ENCODE measurements around the gene ADORA2B. TPM values are rescaled to one million over a fixed set of nuclear protein-coding genes. Genes with fewer than 3 reads are reported as not detected.

The ADORA2B gene
- total RNA-seq, 4 donors from 2014 or later: 41.4 to 68.9 (median 52.0) TPM

DNA sequence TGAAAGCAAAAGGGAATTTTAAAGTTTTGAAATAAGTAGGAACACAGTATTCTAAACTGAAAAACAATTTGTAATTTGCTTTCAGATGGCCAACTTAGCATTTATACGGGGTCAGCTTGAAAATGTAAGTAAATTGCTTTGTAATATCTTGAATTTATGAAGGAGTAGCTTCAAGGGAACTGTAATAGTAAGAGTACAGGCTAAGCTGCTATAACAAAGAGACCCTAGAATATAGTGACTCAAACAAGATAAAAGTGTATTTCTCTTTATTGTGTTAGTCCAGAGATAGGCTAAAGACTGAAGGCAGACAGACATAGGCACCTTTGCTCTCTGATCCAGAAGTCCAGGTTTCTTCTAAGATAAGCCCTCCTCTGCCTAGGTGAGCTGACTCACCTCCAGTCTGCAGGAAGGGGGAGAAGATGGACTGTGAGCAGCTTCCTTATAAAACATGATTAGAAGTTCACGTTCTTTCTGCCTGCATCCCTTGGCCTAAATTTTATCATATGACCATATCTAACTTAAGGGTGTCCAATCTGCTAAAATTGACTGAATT is 57.9 kb downstream of the ADORA2B start:
- WGBS, 2 donors (ENCODE audit: low coverage in 1 of 2): 84 to 90% methylated on average over 1 to 2 of the region's 2 CpGs
- H3K36me3 ChIP-seq: peaks cover 0 to 60% (median 29%) of the 10 kb centered on the region in 4 donors
- no peak for DNase-seq
- TF ChIP-seq POLR2AphosphoS5 (IDR thresholded peaks at IDR 0.05) (no peak), EP300 (IDR thresholded peaks at IDR 0.05; ENCODE audit: low read depth) (no peak), POLR2A (IDR thresholded peaks at IDR 0.05) (no peak)
- TF ChIP-seq, protein P1, sequence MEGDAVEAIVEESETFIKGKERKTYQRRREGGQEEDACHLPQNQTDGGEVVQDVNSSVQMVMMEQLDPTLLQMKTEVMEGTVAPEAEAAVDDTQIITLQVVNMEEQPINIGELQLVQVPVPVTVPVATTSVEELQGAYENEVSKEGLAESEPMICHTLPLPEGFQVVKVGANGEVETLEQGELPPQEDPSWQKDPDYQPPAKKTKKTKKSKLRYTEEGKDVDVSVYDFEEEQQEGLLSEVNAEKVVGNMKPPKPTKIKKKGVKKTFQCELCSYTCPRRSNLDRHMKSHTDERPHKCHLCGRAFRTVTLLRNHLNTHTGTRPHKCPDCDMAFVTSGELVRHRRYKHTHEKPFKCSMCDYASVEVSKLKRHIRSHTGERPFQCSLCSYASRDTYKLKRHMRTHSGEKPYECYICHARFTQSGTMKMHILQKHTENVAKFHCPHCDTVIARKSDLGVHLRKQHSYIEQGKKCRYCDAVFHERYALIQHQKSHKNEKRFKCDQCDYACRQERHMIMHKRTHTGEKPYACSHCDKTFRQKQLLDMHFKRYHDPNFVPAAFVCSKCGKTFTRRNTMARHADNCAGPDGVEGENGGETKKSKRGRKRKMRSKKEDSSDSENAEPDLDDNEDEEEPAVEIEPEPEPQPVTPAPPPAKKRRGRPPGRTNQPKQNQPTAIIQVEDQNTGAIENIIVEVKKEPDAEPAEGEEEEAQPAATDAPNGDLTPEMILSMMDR (IDR thresholded peaks at IDR 0.05): no peak
- no peaks in the 10 kb centered on the region for H3K9me3 ChIP-seq
- peaks cover 8 to 30% (median 14%) of the 10 kb centered on the region in 4 donors for H3K4me1 ChIP-seq
- no peaks in the 10 kb centered on the region for H3K27me3 ChIP-seq
- no peak overlapping the region for H3K4me3 ChIP-seq
- in situ Hi-C loops (cut with MboI; ENCODE audit: low pct_ligation_motif_present in 1 of 4, low pct_unique_long_range_greater_than_20kb in 1 of 4, low sequenced_read_pairs in 3 of 4): loop anchor here in 1 of 4 donors (25.0 kb wide), 1 partner anchor 110 kb away; no protein-coding TSS in a partner anchor
- intact Hi-C loops (cut with DNase I; ENCODE audit: low total_unique reads): no loop called here
- H3K27ac ChIP-seq: peak overlapping the region in 1 of 4 donors; percentile 4

DNA sequence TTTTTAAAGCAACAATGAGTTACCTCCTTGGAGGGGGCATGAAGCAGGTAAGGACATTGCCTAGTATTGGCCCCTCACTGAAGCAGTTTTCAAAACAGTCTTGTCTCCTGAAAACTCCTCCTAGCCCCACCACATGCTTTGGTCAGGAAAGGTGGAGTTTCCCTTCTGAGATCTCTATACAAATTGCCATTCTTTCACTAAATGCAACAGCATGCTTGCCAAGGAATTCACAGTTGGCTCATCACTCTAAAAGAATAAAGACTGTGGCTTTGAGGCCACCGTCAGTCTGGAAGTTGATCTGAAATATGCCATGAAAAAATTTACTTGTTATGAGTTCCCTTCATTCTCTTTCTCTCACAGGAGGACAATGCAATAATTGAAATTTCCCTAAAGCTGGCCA is 58.9 kb downstream of the ADORA2B start:
- WGBS, 2 donors (ENCODE audit: low coverage in 1 of 2): 85 to 88% methylated on average over 1 of the region's 1 CpG
- peaks cover 0 to 71% (median 34%) of the 10 kb centered on the region in 4 donors for H3K36me3 ChIP-seq

DNA sequence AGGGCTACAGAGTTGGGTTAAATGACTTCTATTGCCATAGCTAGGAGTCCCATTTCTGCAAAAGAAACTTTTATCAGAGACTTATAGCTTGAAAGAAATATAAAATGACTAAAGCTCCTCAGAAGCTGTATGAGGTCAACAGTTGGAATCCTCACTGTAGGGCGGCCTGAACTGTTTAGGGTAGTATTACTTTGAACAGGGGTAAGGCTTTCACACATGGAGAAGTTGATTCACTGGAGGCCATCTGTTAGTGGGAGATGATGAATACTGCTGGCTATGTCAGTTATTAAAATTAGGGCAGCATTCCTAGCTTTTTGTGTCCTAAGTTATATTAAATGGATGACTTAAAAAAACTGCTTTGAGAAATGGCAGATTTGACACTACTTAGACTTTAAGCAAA is 60.7 kb downstream of the ADORA2B start:
- H3K27ac ChIP-seq: no peak overlapping the region
- H3K27me3 ChIP-seq: no peaks in the 10 kb centered on the region
- H3K36me3 ChIP-seq: peaks cover 0 to 81% (median 35%) of the 10 kb centered on the region in 4 donors
- H3K4me3 ChIP-seq: no peak overlapping the region
- intact Hi-C loops (cut with DNase I; ENCODE audit: low total_unique reads) (no loop called here), in situ Hi-C loops (cut with MboI; ENCODE audit: low pct_ligation_motif_present in 1 of 4, low pct_unique_long_range_greater_than_20kb in 1 of 4, low sequenced_read_pairs in 3 of 4) (loop anchor here in 1 of 4 donors (25.0 kb wide), 1 partner anchor 107 kb away; no protein-coding TSS in a partner anchor)
- 93 to 100% methylated on average over 1 of the region's 1 CpG for WGBS, 2 donors (ENCODE audit: low coverage in 1 of 2)
- H3K4me1 ChIP-seq: peaks cover 5 to 18% (median 9%) of the 10 kb centered on the region in 4 donors
- no peak for TF ChIP-seq POLR2A (IDR thresholded peaks at IDR 0.05)
- no peak for TF ChIP-seq EP300 (IDR thresholded peaks at IDR 0.05; ENCODE audit: low read depth)
- H3K9me3 ChIP-seq: no peaks in the 10 kb centered on the region
- no peak for DNase-seq

More for the DNA sequence above, 58.9 kb downstream of the ADORA2B start:
- Histone ChIP-seq H3K9me3 (no peaks in the 10 kb centered on the region), H3K4me1 (peaks cover 8 to 21% (median 14%) of the 10 kb centered on the region in 4 donors), H3K27ac (no peak overlapping the region), H3K27me3 (no peaks in the 10 kb centered on the region), H3K4me3 (no peak overlapping the region)
- no peak for DNase-seq
- intact Hi-C loops (cut with DNase I; ENCODE audit: low total_unique reads) (no loop called here), in situ Hi-C loops (cut with MboI; ENCODE audit: low pct_ligation_motif_present in 1 of 4, low pct_unique_long_range_greater_than_20kb in 1 of 4, low sequenced_read_pairs in 3 of 4) (loop anchor here in 1 of 4 donors (25.0 kb wide), 1 partner anchor 108 kb away; no protein-coding TSS in a partner anchor)
- TF ChIP-seq POLR2AphosphoS5 (IDR thresholded peaks at IDR 0.05): no peak
- no peak for TF ChIP-seq POLR2A (IDR thresholded peaks at IDR 0.05)
- TF ChIP-seq, protein P1 (IDR thresholded peaks at IDR 0.05): no peak
- TF ChIP-seq EP300 (IDR thresholded peaks at IDR 0.05; ENCODE audit: low read depth): no peak

DNA sequence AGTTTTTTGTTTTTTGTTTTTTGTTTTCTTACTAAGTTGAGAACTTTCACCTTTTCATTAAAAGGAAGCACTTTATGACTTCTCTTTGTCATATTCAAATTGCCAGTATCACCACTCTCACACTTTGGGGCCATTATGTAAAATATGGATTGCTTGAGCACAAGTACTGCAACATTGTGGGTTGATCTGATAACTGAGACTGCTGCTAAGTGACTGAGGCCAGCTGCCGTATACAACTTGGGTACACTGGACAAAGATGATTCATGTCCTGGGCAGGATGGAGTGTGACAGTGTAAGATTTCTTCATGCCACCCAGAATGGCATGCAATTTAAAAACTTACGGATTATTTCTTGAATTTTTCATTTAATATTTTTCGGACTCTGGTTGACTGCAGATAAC is 62.5 kb downstream of the ADORA2B start:
- Histone ChIP-seq H3K27ac (no peak overlapping the region), H3K36me3 (peaks cover 0 to 76% (median 33%) of the 10 kb centered on the region in 4 donors), H3K4me3 (no peak overlapping the region), H3K27me3 (no peaks in the 10 kb centered on the region), H3K4me1 (peaks cover 0 to 18% (median 9%) of the 10 kb centered on the region in 4 donors), H3K9me3 (no peaks in the 10 kb centered on the region)
- 92 to 100% methylated on average over 2 to 3 of the region's 3 CpGs for WGBS, 2 donors (ENCODE audit: low coverage in 1 of 2)
- TF ChIP-seq POLR2AphosphoS5 (IDR thresholded peaks at IDR 0.05): no peak
- TF ChIP-seq EP300 (IDR thresholded peaks at IDR 0.05; ENCODE audit: low read depth): no peak
- no peak for TF ChIP-seq POLR2A (IDR thresholded peaks at IDR 0.05)
- DNase-seq: no peak
- in situ Hi-C loops (cut with MboI; ENCODE audit: low pct_ligation_motif_present in 1 of 4, low pct_unique_long_range_greater_than_20kb in 1 of 4, low sequenced_read_pairs in 3 of 4): loop anchor here in 1 of 4 donors (25.0 kb wide), 1 partner anchor 105 kb away; no protein-coding TSS in a partner anchor
- intact Hi-C loops (cut with DNase I; ENCODE audit: low total_unique reads): no loop called here

DNA sequence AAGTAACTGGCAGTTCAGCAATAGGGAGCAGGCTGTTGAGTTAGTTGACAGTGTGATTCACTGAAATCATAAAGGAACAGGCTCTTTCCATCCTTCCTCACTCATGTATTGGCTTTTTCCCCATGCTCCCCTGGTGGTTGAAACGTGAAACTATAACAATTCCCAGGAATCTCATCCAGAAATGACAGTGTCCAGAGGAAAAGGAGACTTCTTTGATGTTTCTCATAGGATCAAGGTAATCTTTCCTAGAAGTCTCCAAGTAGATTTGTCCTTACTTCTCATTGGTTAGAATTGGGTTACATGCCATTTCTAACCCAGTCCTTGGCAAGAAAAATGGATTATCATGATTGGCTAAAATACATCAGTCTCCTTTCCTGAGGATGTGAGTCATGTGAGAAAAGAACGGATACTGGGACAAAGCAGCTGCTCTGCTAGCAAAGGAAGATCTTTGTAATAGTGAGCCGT is 69.0 kb downstream of the ADORA2B start:
- no peak for TF ChIP-seq POLR2A (IDR thresholded peaks at IDR 0.05)
- TF ChIP-seq POLR2AphosphoS5 (IDR thresholded peaks at IDR 0.05): no peak
- TF ChIP-seq, protein P1 (IDR thresholded peaks at IDR 0.05): peak; percentile 42 to 60 (median 46)
- TF ChIP-seq EP300 (IDR thresholded peaks at IDR 0.05; ENCODE audit: low read depth): no peak
- intact Hi-C loops (cut with DNase I; ENCODE audit: low total_unique reads): no loop called here

More for the DNA sequence above, 69.0 kb downstream of the ADORA2B start:
- Histone ChIP-seq H3K27me3 (no peaks in the 10 kb centered on the region), H3K27ac (peak overlapping the region in 1 of 4 donors; percentile 7), H3K4me1 (peaks cover 0 to 20% (median 9%) of the 10 kb centered on the region in 4 donors), H3K36me3 (peaks cover 0 to 41% (median 2%) of the 10 kb centered on the region in 4 donors), H3K4me3 (no peak overlapping the region), H3K9me3 (no peaks in the 10 kb centered on the region)
- no peak for DNase-seq
- in situ Hi-C loops (cut with MboI; ENCODE audit: low pct_ligation_motif_present in 1 of 4, low pct_unique_long_range_greater_than_20kb in 1 of 4, low sequenced_read_pairs in 3 of 4): loop anchor here in 1 of 4 donors (25.0 kb wide), 1 partner anchor 98 kb away; no protein-coding TSS in a partner anchor
- WGBS, 2 donors (ENCODE audit: low coverage in 1 of 2): 46 to 63% methylated on average over 2 to 3 of the region's 3 CpGs
